ENCODE results near the gene GATAD2B.

DNA sequence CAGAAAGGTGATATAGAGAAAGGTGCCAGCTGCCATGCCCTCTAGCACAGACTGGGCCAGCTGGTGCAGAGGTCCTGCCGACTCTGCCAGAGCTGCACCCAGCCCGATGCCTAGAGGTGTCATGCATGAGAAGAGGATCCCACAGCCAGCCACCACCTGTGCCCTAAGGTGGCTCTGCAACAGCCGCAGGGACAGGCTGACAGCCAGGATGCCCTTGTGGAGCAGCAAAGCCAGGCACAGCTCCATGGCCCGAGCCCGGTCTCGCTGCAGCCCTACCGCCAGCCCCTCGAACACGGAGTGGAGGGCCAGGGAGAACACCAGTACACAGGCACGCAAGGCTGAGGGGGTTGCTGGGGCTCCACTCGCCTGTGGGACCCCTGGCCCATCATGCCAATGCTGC, 37.4 kb upstream of the GATAD2B start:
- TF ChIP-seq EZH2 (IDR thresholded peaks at IDR 0.05; ENCODE audit: borderline replicate concordance, low read length), result no peak
- TF ChIP-seq, protein P1, sequence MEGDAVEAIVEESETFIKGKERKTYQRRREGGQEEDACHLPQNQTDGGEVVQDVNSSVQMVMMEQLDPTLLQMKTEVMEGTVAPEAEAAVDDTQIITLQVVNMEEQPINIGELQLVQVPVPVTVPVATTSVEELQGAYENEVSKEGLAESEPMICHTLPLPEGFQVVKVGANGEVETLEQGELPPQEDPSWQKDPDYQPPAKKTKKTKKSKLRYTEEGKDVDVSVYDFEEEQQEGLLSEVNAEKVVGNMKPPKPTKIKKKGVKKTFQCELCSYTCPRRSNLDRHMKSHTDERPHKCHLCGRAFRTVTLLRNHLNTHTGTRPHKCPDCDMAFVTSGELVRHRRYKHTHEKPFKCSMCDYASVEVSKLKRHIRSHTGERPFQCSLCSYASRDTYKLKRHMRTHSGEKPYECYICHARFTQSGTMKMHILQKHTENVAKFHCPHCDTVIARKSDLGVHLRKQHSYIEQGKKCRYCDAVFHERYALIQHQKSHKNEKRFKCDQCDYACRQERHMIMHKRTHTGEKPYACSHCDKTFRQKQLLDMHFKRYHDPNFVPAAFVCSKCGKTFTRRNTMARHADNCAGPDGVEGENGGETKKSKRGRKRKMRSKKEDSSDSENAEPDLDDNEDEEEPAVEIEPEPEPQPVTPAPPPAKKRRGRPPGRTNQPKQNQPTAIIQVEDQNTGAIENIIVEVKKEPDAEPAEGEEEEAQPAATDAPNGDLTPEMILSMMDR (conservative IDR thresholded peaks at IDR 0.05 in 1 of 2, IDR thresholded peaks at IDR 0.05 in 1 of 2; ENCODE audit: extremely low read depth in 1 of 2, insufficient read depth in 1 of 2, low read depth in 1 of 2, low read length in 2 of 2), result no peak

All from mammary epithelial cell (primary cell).